Neutrophil (primary cell): ENCODE results near the gene NUP153.

Experiments
- H3K27ac ChIP-seq: fragments of 200-600 bp; sonication (generic); 2 replicates; pipeline ENCODE4 v1.5.1; 2016; ENCODE audit warnings: mild to moderate bottlenecking, moderate library complexity
- H3K27me3 ChIP-seq: fragments of 200-600 bp; sonication (generic); 2 replicates; pipeline ENCODE4 v1.6.0; 2016; ENCODE audit warnings: mild to moderate bottlenecking
- H3K36me3 ChIP-seq: fragments of 200-600 bp; sonication (generic); 2 replicates; pipeline ENCODE4 v1.5.1; 2017
- H3K4me1 ChIP-seq, 2 experiments: fragments of 200-600 bp in 1 of 2; sonication (generic) in 1 of 2; 1 replicate in 1 of 2; 2 replicates in 1 of 2; pipeline versions ENCODE4 v1.5.1 to v1.6.1; 2013 to 2016; ENCODE audit warnings: low read depth in 1 of 2, low read length in 1 of 2, mild to moderate bottlenecking in 1 of 2, moderate library complexity in 1 of 2; ENCODE audit not compliant: control insufficient read depth in 1 of 2, insufficient read depth in 1 of 2
- H3K4me3 ChIP-seq, 2 experiments: fragments of 200-600 bp in 1 of 2; sonication (generic) in 1 of 2; 1 replicate in 1 of 2; 2 replicates in 1 of 2; pipeline ENCODE4 v1.5.1; 2013 to 2016; ENCODE audit warnings: low read depth in 1 of 2, low read length in 1 of 2, mild to moderate bottlenecking in 1 of 2, moderate library complexity in 1 of 2
- H3K9me3 ChIP-seq: fragments of 200-600 bp; sonication (generic); 2 replicates; pipeline ENCODE4 v1.5.1; 2016
- CTCF ChIP-seq: fragments of 200-600 bp; sonication (generic); IDR thresholded peaks from 2 replicates; pipeline ENCODE4 v1.5.1; 2016; ENCODE audit warnings: antibody characterized with exemption

Gene NUP153

GRCh38 chr6:17628873-17629272 is 77.9 kb downstream of the NUP153 start:
- H3K4me1 ChIP-seq, result peaks cover 3 to 12% of the 10 kb centered on the region in 2 experiments
- H3K36me3 ChIP-seq, result peaks cover 62% of the 10 kb centered on the region
- peak overlapping the region; percentile 10 for H3K27ac ChIP-seq
- no peaks in the 10 kb centered on the region for H3K27me3 ChIP-seq
- no peak for TF ChIP-seq CTCF
- H3K9me3 ChIP-seq, result no peaks in the 10 kb centered on the region
- H3K4me3 ChIP-seq, result no peak overlapping the region

GRCh38 chr6:17624396-17624795 is 82.3 kb downstream of the NUP153 start:
- Histone ChIP-seq H3K27me3 (no peaks in the 10 kb centered on the region), H3K36me3 (peaks cover 54% of the 10 kb centered on the region), H3K4me3 (no peak overlapping the region), H3K9me3 (no peaks in the 10 kb centered on the region), H3K4me1 (no peaks in the 10 kb centered on the region), H3K27ac (no peak overlapping the region)
- no peak for TF ChIP-seq CTCF

GRCh38 chr6:17622144-17622543 is 84.6 kb downstream of the NUP153 start:
- Histone ChIP-seq H3K36me3 (peaks cover 52% of the 10 kb centered on the region), H3K27ac (no peak overlapping the region), H3K27me3 (no peaks in the 10 kb centered on the region)

GRCh38 chr6:17621003-17621402 is 85.7 kb downstream of the NUP153 start:
- no peak overlapping the region for H3K4me3 ChIP-seq
- H3K36me3 ChIP-seq, result peaks cover 51% of the 10 kb centered on the region
- no peak overlapping the region for H3K27ac ChIP-seq
- no peaks in the 10 kb centered on the region for H3K27me3 ChIP-seq
- H3K4me1 ChIP-seq, result no peaks in the 10 kb centered on the region
- TF ChIP-seq CTCF, result no peak
- H3K9me3 ChIP-seq, result no peaks in the 10 kb centered on the region

More at GRCh38 chr6:17622144-17622543, 84.6 kb downstream of the NUP153 start:
- Histone ChIP-seq H3K4me3 (no peak overlapping the region), H3K4me1 (no peaks in the 10 kb centered on the region), H3K9me3 (no peaks in the 10 kb centered on the region)
- TF ChIP-seq CTCF, result no peak

GRCh38 chr6:17615794-17616193 is 90.9 kb downstream of the NUP153 start:
- H3K27ac ChIP-seq, result no peak overlapping the region
- H3K36me3 ChIP-seq, result peaks cover 57% of the 10 kb centered on the region
- TF ChIP-seq CTCF, result no peak

GRCh38 chr6:17612048-17612447 is 94.7 kb downstream of the NUP153 start:
- Histone ChIP-seq H3K4me1 (no peaks in the 10 kb centered on the region), H3K36me3 (peaks cover 87% of the 10 kb centered on the region), H3K4me3 (no peak overlapping the region), H3K27me3 (no peaks in the 10 kb centered on the region), H3K27ac (peak overlapping the region; percentile 49), H3K9me3 (no peaks in the 10 kb centered on the region)
- no peak for TF ChIP-seq CTCF

More at GRCh38 chr6:17615794-17616193, 90.9 kb downstream of the NUP153 start:
- no peak overlapping the region for H3K4me3 ChIP-seq
- H3K4me1 ChIP-seq, result no peaks in the 10 kb centered on the region
- no peaks in the 10 kb centered on the region for H3K9me3 ChIP-seq
- H3K27me3 ChIP-seq, result no peaks in the 10 kb centered on the region
